Liver (tissue), 9 donors: ENCODE results near the gene PADI6. TPM values are rescaled to one million over a fixed set of nuclear protein-coding genes. Genes with fewer than 3 reads are reported as not detected.

Experiments used
- DNase-seq: peaks from one replicate; pipeline ENCODE4 v3.0.0-alpha.2; 2017; ENCODE audit warnings: low spot score
- H3K27ac ChIP-seq, 2 donors: one replicate each; pipeline ENCODE4 v1.7.0; 2013; ENCODE audit warnings: inconsistent platforms in 2 of 2, low read length in 2 of 2, control low read depth in 1 of 2, low read depth in 1 of 2, mild to moderate bottlenecking in 1 of 2
- H3K27me3 ChIP-seq, 4 donors: one replicate each; pipeline versions ENCODE4 v1.6.1 to v1.7.0; 2013; ENCODE audit warnings: low read length in 3 of 4, inconsistent platforms in 1 of 4, mild to moderate bottlenecking in 1 of 4, moderate library complexity in 1 of 4; ENCODE audit not compliant: control insufficient read depth in 4 of 4, insufficient read depth in 4 of 4
- H3K36me3 ChIP-seq, 4 donors: one replicate each; pipeline versions ENCODE4 v1.6.1 to v1.7.0; 2013; ENCODE audit warnings: low read length in 3 of 4, mild to moderate bottlenecking in 3 of 4, low read depth in 1 of 4, moderate library complexity in 1 of 4; ENCODE audit not compliant: control insufficient read depth in 4 of 4, insufficient read depth in 3 of 4
- H3K4me1 ChIP-seq, 4 donors: one replicate each; pipeline versions ENCODE4 v1.6.1 to v1.7.0; 2013; ENCODE audit warnings: low read length in 3 of 4, mild to moderate bottlenecking in 3 of 4, moderate library complexity in 1 of 4; ENCODE audit not compliant: control insufficient read depth in 4 of 4, insufficient read depth in 4 of 4
- H3K4me3 ChIP-seq, 3 donors: one replicate each; pipeline versions ENCODE4 v1.6.1 to v1.7.0; 2013; ENCODE audit warnings: low read length in 3 of 3, control low read depth in 1 of 3, low read depth in 1 of 3, mild to moderate bottlenecking in 1 of 3
- H3K9ac ChIP-seq, 2 donors: one replicate each; pipeline ENCODE4 v1.7.0; 2013; ENCODE audit warnings: low read length in 2 of 2, mild to moderate bottlenecking in 2 of 2, moderate library complexity in 2 of 2, control low read depth in 1 of 2, low read depth in 1 of 2
- H3K9me3 ChIP-seq, 4 donors: one replicate each; pipeline versions ENCODE4 v1.6.1 to v1.7.0; 2013; ENCODE audit warnings: low read length in 3 of 4; ENCODE audit not compliant: control insufficient read depth in 4 of 4
- EGR1 ChIP-seq, 2 donors: IDR thresholded peaks; 2 replicates each; pipeline ENCODE4 v1.6.1; 2016 to 2018; ENCODE audit warnings: antibody characterized with exemption in 2 of 2, low read depth in 2 of 2
- FOXA1 ChIP-seq: IDR thresholded peaks from 2 replicates; pipeline ENCODE4 v1.6.1; 2016; ENCODE audit warnings: antibody characterized with exemption
- FOXA2 ChIP-seq: IDR thresholded peaks from 2 replicates; pipeline ENCODE4 v1.6.1; 2016; ENCODE audit warnings: antibody characterized with exemption
- GABPA ChIP-seq, 2 donors: IDR thresholded peaks in 1 of 2; conservative IDR thresholded peaks in 1 of 2; 2 replicates each; pipeline ENCODE4 v1.6.1; 2016; ENCODE audit warnings: antibody characterized with exemption in 2 of 2, mild to moderate bottlenecking in 1 of 2, moderate library complexity in 1 of 2
- HNF4A ChIP-seq, 2 donors: conservative IDR thresholded peaks; 2 replicates each; pipeline ENCODE4 v1.6.1; 2016; ENCODE audit warnings: antibody characterized with exemption in 2 of 2, mild to moderate bottlenecking in 2 of 2
- HNF4G ChIP-seq: IDR thresholded peaks from 2 replicates; pipeline ENCODE4 v1.6.1; 2016; ENCODE audit warnings: antibody characterized with exemption
- JUND ChIP-seq, 2 donors: IDR thresholded peaks; 2 replicates each; pipeline ENCODE4 v1.6.1; 2016; ENCODE audit warnings: antibody characterized with exemption in 2 of 2
- NR2F2 ChIP-seq: IDR thresholded peaks from 2 replicates; pipeline ENCODE4 v1.6.1; 2016; ENCODE audit warnings: antibody characterized with exemption
- RAD21 ChIP-seq, 2 donors: IDR thresholded peaks; 2 replicates each; pipeline ENCODE4 v1.6.1; 2016; ENCODE audit warnings: antibody characterized with exemption in 2 of 2, mild to moderate bottlenecking in 2 of 2
- RXRA ChIP-seq, 2 donors: IDR thresholded peaks; 2 replicates each; pipeline ENCODE4 v1.6.1; 2017 to 2018; ENCODE audit warnings: antibody characterized with exemption in 2 of 2, mild to moderate bottlenecking in 1 of 2
- SP1 ChIP-seq: IDR thresholded peaks from 2 replicates; pipeline ENCODE4 v1.6.1; 2018; ENCODE audit warnings: antibody characterized with exemption, mild to moderate bottlenecking
- TAF1 ChIP-seq: conservative IDR thresholded peaks from 2 replicates; pipeline ENCODE4 v1.6.1; 2016; ENCODE audit warnings: antibody characterized with exemption, mild to moderate bottlenecking
- YY1 ChIP-seq: IDR thresholded peaks from 2 replicates; pipeline ENCODE4 v1.6.1; 2016; ENCODE audit warnings: antibody characterized with exemption, mild to moderate bottlenecking
- WGBS: extraction: QIAGEN DNeasy Blood & Tissue Kit; methylation state at CpG from one replicate; pipeline ENCODE4 v1.1.7; 2013; 5-methylcytosine and 5-hydroxymethylcytosine counted together
- polyA plus RNA-seq, 2 donors: library from polyadenylated mRNA; stranded (reverse) in 1 of 2; unstranded in 1 of 2; fragments of 200-250 nt in 1 of 2; fragments of >200 nt in 1 of 2; fragmentation: Nextera tagmentation in 1 of 2; extraction: Ambion mirVana in 1 of 2; gene quantifications; one replicate each; pipeline versions ENCODE4 v1.2.1 to v1.2.3, GENCODE V29; 2013 to 2015
- total RNA-seq, 2 donors: library from RNA; depleted of rRNA; stranded (reverse); fragments of >200 nt; gene quantifications; one replicate each; pipeline ENCODE4 v1.2.3, GENCODE V29; 2014
- TF ChIP-seq, protein P1 (sequence below): IDR thresholded peaks from 2 replicates; pipeline ENCODE4 v1.6.1; 2016; ENCODE audit warnings: antibody characterized with exemption, mild to moderate bottlenecking
- TF ChIP-seq, protein P2 (sequence below): IDR thresholded peaks from 2 replicates; pipeline ENCODE4 v1.6.1; 2016; ENCODE audit warnings: antibody characterized with exemption
- TF ChIP-seq, protein P3 (sequence below): IDR thresholded peaks from 2 replicates; pipeline ENCODE4 v1.6.1; 2016; ENCODE audit warnings: antibody characterized with exemption
- TF ChIP-seq, protein P4 (sequence below): fragments of 150-350 bp; IDR thresholded peaks from 2 replicates; pipeline ENCODE4 v1.5.1; 2017; ENCODE audit warnings: improper control_type of control experiment, low read depth, low read length; ENCODE audit not compliant: missing input control
- TF ChIP-seq, protein P5 (sequence below): IDR thresholded peaks from 2 replicates; pipeline ENCODE4 v1.6.1; 2016; ENCODE audit warnings: antibody characterized with exemption
- donor health status: healthy.
- donor health status: healthy.
- donor health status: healthy.
- donor health status: healthy.
- donor health status: healthy.

The PADI6 gene
- total and polyA plus RNA-seq, 4 donors, result not detected

DNA sequence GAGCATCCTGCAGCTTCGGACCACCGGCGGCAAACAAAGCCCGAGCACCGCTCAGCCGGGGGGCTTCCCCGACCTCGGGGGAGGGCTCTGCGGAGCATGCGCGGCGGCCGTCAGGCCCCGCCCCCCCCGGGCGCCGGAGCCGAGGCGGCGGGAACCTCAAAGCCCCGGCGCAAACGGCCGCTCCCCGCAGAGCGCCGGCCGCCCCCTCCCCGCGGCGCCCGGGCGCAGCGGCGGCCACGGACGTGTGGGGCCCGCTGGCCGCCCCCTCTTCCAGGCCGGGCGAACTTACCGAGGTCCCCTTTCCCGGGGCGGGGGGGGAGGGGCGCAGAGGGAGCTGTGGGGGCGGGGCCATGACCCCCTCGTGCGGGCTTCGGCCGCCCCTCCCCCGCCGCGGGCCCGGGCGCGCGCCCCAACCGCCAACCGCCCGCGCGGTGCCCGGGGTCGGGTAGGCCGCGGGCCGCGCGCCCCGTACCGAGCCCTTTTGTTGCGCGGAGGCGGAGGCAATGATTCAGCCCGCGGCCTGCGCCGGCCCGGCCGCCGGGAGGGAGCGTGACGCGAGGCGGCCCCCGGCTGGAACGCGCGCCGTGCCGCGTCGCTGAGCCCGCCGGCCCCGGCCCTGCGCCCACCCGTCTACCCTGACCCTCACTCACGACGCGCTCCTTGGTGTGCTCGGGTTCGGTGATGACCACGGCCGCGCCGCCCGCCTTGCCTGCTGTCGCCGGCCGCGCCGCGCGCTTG, 65.8 kb downstream of the PADI6 start:
- Histone ChIP-seq H3K9ac (peak overlapping the region; percentile 67 to 78), H3K27me3 (no peaks in the 10 kb centered on the region), H3K27ac (peak overlapping the region; percentile 87 to 92), H3K9me3 (no peaks in the 10 kb centered on the region), H3K4me1 (peaks cover 5 to 16% (median 11%) of the 10 kb centered on the region in 4 donors), H3K36me3 (peaks cover 0 to 2% (median 0%) of the 10 kb centered on the region in 4 donors), H3K4me3 (peak overlapping the region; percentile 82 to 85 (median 83))
- peak; percentile 64 for DNase-seq
- under 1% methylated on average over 115 of the region's 115 CpGs for WGBS
- TF ChIP-seq FOXA1 (no peak), TAF1 (no peak), YY1 (no peak), HNF4G (no peak), JUND (IDR thresholded peaks at IDR 0.05) (no peak), NR2F2 (no peak), GABPA (IDR thresholded peaks at IDR 0.05 in 1 of 2, conservative IDR thresholded peaks at IDR 0.05 in 1 of 2) (no peak), FOXA2 (no peak), EGR1 (IDR thresholded peaks at IDR 0.05; ENCODE audit: low read depth in 2 of 2) (no peak), HNF4A (conservative IDR thresholded peaks at IDR 0.05) (no peak), RAD21 (IDR thresholded peaks at IDR 0.05) (no peak), RXRA (IDR thresholded peaks at IDR 0.05) (no peak), SP1 (no peak)
- TF ChIP-seq, protein P1, sequence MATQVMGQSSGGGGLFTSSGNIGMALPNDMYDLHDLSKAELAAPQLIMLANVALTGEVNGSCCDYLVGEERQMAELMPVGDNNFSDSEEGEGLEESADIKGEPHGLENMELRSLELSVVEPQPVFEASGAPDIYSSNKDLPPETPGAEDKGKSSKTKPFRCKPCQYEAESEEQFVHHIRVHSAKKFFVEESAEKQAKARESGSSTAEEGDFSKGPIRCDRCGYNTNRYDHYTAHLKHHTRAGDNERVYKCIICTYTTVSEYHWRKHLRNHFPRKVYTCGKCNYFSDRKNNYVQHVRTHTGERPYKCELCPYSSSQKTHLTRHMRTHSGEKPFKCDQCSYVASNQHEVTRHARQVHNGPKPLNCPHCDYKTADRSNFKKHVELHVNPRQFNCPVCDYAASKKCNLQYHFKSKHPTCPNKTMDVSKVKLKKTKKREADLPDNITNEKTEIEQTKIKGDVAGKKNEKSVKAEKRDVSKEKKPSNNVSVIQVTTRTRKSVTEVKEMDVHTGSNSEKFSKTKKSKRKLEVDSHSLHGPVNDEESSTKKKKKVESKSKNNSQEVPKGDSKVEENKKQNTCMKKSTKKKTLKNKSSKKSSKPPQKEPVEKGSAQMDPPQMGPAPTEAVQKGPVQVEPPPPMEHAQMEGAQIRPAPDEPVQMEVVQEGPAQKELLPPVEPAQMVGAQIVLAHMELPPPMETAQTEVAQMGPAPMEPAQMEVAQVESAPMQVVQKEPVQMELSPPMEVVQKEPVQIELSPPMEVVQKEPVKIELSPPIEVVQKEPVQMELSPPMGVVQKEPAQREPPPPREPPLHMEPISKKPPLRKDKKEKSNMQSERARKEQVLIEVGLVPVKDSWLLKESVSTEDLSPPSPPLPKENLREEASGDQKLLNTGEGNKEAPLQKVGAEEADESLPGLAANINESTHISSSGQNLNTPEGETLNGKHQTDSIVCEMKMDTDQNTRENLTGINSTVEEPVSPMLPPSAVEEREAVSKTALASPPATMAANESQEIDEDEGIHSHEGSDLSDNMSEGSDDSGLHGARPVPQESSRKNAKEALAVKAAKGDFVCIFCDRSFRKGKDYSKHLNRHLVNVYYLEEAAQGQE, result no peak
- TF ChIP-seq, protein P2, sequence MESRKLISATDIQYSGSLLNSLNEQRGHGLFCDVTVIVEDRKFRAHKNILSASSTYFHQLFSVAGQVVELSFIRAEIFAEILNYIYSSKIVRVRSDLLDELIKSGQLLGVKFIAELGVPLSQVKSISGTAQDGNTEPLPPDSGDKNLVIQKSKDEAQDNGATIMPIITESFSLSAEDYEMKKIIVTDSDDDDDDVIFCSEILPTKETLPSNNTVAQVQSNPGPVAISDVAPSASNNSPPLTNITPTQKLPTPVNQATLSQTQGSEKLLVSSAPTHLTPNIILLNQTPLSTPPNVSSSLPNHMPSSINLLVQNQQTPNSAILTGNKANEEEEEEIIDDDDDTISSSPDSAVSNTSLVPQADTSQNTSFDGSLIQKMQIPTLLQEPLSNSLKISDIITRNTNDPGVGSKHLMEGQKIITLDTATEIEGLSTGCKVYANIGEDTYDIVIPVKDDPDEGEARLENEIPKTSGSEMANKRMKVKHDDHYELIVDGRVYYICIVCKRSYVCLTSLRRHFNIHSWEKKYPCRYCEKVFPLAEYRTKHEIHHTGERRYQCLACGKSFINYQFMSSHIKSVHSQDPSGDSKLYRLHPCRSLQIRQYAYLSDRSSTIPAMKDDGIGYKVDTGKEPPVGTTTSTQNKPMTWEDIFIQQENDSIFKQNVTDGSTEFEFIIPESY, result no peak
- TF ChIP-seq, protein P3, sequence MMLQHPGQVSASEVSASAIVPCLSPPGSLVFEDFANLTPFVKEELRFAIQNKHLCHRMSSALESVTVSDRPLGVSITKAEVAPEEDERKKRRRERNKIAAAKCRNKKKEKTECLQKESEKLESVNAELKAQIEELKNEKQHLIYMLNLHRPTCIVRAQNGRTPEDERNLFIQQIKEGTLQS, result no peak
- TF ChIP-seq, protein P4, sequence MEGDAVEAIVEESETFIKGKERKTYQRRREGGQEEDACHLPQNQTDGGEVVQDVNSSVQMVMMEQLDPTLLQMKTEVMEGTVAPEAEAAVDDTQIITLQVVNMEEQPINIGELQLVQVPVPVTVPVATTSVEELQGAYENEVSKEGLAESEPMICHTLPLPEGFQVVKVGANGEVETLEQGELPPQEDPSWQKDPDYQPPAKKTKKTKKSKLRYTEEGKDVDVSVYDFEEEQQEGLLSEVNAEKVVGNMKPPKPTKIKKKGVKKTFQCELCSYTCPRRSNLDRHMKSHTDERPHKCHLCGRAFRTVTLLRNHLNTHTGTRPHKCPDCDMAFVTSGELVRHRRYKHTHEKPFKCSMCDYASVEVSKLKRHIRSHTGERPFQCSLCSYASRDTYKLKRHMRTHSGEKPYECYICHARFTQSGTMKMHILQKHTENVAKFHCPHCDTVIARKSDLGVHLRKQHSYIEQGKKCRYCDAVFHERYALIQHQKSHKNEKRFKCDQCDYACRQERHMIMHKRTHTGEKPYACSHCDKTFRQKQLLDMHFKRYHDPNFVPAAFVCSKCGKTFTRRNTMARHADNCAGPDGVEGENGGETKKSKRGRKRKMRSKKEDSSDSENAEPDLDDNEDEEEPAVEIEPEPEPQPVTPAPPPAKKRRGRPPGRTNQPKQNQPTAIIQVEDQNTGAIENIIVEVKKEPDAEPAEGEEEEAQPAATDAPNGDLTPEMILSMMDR, result no peak
- TF ChIP-seq, protein P5, sequence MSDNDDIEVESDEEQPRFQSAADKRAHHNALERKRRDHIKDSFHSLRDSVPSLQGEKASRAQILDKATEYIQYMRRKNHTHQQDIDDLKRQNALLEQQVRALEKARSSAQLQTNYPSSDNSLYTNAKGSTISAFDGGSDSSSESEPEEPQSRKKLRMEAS, result no peak
